ENCODE results near the gene HOXD1.

HOXD1 gene

DNA sequence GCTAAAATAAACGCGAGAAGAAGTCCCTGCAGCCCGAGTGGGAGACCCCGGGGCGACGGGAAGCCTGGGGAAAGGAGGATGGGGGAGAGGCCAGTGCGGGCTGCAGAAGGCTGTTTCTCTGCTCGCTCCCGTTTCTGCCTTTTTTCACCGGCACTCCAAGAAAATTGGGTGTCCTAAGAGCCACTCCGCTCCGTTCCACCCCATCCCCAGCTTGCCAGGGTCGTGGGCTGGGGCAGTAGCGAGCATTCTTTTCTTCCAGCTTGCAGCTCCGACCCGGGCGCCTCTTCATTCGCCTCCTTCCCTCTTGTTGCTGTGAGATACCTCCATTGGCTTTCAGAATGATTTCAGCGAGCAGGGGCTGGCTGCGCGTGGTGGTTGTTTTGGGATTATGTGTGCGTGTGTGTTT lies 30.3 kb upstream of the HOXD1 start:
- Histone ChIP-seq H2AFZ (ENCODE audit: low read length) (no peak overlapping the region), H3K4me2 (ENCODE audit: low read length) (no peak overlapping the region), H3K9me3 (ENCODE audit: low read length) (no peaks in the 10 kb centered on the region), H3K4me1 (ENCODE audit: insufficient read depth, low read length, severe bottlenecking) (no peaks in the 10 kb centered on the region), H3F3A (ENCODE audit: insufficient read depth, low read length) (no peaks in the 10 kb centered on the region), H3K9me2 (ENCODE audit: low read depth, low read length) (no peaks in the 10 kb centered on the region), H3K27me3 (ENCODE audit: insufficient read depth, low read length) (no peaks in the 10 kb centered on the region), H3K4me3 (ENCODE audit: low read depth, low read length, poor library complexity, severe bottlenecking) (no peak overlapping the region), H3K27ac (ENCODE audit: low read depth, low read length, poor library complexity, severe bottlenecking) (no peak overlapping the region), H3K79me2 (ENCODE audit: insufficient read depth, low read length) (no peaks in the 10 kb centered on the region), H3K9ac (ENCODE audit: low read length) (no peak overlapping the region), H4K20me1 (ENCODE audit: insufficient read depth, low read length) (no peaks in the 10 kb centered on the region), H3K36me3 (ENCODE audit: insufficient read depth, low read length) (no peaks in the 10 kb centered on the region)
- TF ChIP-seq, protein P1, sequence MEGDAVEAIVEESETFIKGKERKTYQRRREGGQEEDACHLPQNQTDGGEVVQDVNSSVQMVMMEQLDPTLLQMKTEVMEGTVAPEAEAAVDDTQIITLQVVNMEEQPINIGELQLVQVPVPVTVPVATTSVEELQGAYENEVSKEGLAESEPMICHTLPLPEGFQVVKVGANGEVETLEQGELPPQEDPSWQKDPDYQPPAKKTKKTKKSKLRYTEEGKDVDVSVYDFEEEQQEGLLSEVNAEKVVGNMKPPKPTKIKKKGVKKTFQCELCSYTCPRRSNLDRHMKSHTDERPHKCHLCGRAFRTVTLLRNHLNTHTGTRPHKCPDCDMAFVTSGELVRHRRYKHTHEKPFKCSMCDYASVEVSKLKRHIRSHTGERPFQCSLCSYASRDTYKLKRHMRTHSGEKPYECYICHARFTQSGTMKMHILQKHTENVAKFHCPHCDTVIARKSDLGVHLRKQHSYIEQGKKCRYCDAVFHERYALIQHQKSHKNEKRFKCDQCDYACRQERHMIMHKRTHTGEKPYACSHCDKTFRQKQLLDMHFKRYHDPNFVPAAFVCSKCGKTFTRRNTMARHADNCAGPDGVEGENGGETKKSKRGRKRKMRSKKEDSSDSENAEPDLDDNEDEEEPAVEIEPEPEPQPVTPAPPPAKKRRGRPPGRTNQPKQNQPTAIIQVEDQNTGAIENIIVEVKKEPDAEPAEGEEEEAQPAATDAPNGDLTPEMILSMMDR (IDR thresholded peaks at IDR 0.05; ENCODE audit: low read length): no peak
- no peak for TF ChIP-seq EZH2 (IDR thresholded peaks at IDR 0.05; ENCODE audit: borderline replicate concordance, low read length)

DNA sequence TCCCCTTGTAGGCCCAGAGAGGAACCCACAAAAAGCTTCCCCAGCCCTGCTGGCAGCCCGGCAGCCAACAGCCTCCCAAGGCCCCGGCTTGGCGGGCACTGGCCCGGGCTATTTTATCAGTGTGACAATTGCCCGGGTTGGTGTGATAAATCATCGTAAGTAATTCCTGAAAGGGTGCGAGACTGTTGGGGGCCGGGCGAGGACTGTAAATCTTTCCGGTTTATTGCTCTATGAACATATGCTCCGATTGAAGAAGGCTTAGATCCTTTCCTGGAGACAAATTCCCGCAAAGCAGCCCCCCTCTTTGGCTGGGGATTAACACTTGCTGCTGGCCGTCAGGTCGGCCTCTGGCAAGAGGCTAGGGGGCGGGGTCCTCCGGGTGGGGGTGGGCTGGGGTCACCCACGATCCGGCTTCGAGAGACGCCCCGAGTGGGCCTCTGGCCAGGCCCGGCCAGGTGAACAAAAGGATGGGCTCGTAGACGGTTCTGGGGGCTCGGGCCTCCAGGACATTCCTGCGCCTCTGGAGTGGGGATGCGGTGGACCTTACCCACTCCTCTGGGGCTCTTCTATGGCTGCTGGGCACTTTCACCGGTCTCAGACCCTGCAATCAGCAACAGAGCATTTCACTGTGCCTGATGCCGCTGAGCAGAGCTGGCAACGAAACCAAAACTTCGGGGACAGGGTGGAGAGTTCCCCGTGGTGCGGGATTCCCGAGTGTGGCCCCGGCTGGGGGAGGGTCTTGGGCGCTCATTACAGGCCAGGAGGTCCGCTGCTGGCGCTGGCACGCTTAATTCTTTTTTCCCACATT lies 29.4 kb upstream of the HOXD1 start:
- Histone ChIP-seq H3K4me1 (ENCODE audit: insufficient read depth, low read length, severe bottlenecking) (no peaks in the 10 kb centered on the region), H3K9ac (ENCODE audit: low read length) (no peak overlapping the region), H4K20me1 (ENCODE audit: insufficient read depth, low read length) (no peaks in the 10 kb centered on the region), H3K27ac (ENCODE audit: low read depth, low read length, poor library complexity, severe bottlenecking) (no peak overlapping the region), H3K9me2 (ENCODE audit: low read depth, low read length) (no peaks in the 10 kb centered on the region), H3F3A (ENCODE audit: insufficient read depth, low read length) (no peaks in the 10 kb centered on the region), H3K4me2 (ENCODE audit: low read length) (no peak overlapping the region), H3K27me3 (ENCODE audit: insufficient read depth, low read length) (peaks cover 4% of the 10 kb centered on the region; the same call in 1 of the 2 replicates), H3K9me3 (ENCODE audit: low read length) (no peaks in the 10 kb centered on the region), H3K36me3 (ENCODE audit: insufficient read depth, low read length) (no peaks in the 10 kb centered on the region), H3K4me3 (ENCODE audit: low read depth, low read length, poor library complexity, severe bottlenecking) (no peak overlapping the region), H3K79me2 (ENCODE audit: insufficient read depth, low read length) (no peaks in the 10 kb centered on the region), H2AFZ (ENCODE audit: low read length) (no peak overlapping the region)
- TF ChIP-seq, protein P1 (IDR thresholded peaks at IDR 0.05; ENCODE audit: low read length): no peak
- no peak for TF ChIP-seq EZH2 (IDR thresholded peaks at IDR 0.05; ENCODE audit: borderline replicate concordance, low read length)

DNA sequence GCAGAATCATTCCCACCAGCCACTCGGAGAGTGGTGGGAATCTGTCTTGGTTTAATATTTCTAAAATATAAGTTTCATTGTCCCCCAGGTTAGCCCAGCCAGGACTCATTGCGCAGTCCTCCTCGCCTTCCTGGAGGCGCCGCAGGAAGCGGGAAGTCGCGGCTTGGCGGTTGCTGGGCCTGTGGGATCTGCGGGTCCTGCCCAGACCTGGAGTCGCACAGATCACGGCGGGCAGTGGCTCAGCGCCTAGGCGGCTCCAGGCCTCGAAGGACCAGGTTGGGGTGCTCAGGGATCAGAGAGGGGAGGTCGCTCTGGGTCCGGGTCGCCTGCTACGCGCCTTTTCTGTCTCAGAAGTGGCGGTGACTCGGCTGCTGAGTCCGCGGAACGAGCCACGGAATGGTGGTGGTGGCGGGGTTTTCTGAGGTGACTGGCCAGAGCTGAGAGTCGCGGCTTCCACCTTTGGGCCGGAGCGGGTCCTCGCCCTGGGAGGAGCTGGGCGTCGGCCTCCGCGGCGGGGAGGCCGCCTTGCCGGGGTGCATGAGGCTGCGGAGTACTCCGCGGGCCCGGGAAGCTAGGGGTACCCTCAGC lies 28.7 kb upstream of the HOXD1 start:
- H3K27me3 ChIP-seq (ENCODE audit: insufficient read depth, low read length): peaks cover 5% of the 10 kb centered on the region; the same call in 1 of the 2 replicates
- H3K9ac ChIP-seq (ENCODE audit: low read length): no peak overlapping the region
- H3K4me1 ChIP-seq (ENCODE audit: insufficient read depth, low read length, severe bottlenecking): no peaks in the 10 kb centered on the region
- no peaks in the 10 kb centered on the region for H3K9me3 ChIP-seq (ENCODE audit: low read length)
- TF ChIP-seq EZH2 (IDR thresholded peaks at IDR 0.05; ENCODE audit: borderline replicate concordance, low read length): no peak
- TF ChIP-seq, protein P1 (IDR thresholded peaks at IDR 0.05; ENCODE audit: low read length): no peak
- H3K9me2 ChIP-seq (ENCODE audit: low read depth, low read length): no peaks in the 10 kb centered on the region
- H3K79me2 ChIP-seq (ENCODE audit: insufficient read depth, low read length): no peaks in the 10 kb centered on the region
- no peak overlapping the region for H3K4me2 ChIP-seq (ENCODE audit: low read length)
- H4K20me1 ChIP-seq (ENCODE audit: insufficient read depth, low read length): no peaks in the 10 kb centered on the region
- no peak overlapping the region for H3K27ac ChIP-seq (ENCODE audit: low read depth, low read length, poor library complexity, severe bottlenecking)
- no peak overlapping the region for H2AFZ ChIP-seq (ENCODE audit: low read length)
- H3F3A ChIP-seq (ENCODE audit: insufficient read depth, low read length): no peaks in the 10 kb centered on the region
- no peak overlapping the region for H3K4me3 ChIP-seq (ENCODE audit: low read depth, low read length, poor library complexity, severe bottlenecking)
- no peaks in the 10 kb centered on the region for H3K36me3 ChIP-seq (ENCODE audit: insufficient read depth, low read length)
